Measurements from ENCODE around the gene MAFG.

The MAFG gene

DNA sequence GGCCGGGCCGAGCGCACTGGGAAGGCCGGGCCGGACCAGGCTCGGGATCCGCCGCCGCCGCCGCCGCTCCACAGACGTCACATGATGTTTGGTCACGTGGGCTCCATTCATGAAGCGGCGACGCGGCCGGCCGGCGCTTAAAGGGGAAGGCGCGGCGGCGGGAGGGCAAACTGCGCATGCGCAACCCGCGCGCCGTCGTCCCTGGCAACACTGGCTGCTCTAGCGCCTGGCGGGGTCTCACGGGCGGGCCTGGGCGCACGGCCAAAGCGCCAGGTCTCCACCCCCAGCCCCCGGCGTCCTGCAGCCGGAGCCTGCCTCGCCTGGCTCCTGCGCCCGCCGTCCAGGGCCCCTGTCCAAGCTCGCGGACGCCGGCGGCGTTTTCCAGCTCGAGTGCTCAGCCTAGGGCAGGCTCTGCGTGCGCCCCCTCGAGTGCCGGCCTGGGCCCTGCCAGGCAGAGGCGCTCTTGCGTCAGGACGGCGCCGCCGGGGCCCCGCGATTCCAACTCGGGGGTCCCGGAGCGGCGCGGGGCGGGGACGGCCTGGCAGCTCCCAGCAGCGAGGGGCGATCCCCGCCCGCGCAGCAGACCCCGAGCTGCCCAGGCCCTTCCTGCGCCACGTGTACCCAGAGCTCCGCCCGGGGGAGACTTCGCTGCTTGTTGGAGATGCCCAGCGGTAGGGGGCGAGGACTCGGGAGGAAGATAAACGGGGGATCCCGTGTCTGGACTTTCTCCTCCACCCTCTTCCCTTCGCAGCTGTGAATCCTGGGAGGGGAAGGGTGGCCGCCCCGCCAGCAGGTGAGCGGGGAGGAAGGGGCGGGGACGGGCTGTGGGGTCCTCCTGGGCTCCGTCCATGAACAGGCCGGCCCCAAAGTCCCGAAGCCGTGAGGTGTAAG lies at the start of gene MAFG:
Gene MAFG, minus strand, starts transcription at position 83 of the 891 bp plus-strand sequence. CDS start 4,550 bp downstream, outside the sequence.
- peak; percentile 97 to 99 for DNase-seq

DNA sequence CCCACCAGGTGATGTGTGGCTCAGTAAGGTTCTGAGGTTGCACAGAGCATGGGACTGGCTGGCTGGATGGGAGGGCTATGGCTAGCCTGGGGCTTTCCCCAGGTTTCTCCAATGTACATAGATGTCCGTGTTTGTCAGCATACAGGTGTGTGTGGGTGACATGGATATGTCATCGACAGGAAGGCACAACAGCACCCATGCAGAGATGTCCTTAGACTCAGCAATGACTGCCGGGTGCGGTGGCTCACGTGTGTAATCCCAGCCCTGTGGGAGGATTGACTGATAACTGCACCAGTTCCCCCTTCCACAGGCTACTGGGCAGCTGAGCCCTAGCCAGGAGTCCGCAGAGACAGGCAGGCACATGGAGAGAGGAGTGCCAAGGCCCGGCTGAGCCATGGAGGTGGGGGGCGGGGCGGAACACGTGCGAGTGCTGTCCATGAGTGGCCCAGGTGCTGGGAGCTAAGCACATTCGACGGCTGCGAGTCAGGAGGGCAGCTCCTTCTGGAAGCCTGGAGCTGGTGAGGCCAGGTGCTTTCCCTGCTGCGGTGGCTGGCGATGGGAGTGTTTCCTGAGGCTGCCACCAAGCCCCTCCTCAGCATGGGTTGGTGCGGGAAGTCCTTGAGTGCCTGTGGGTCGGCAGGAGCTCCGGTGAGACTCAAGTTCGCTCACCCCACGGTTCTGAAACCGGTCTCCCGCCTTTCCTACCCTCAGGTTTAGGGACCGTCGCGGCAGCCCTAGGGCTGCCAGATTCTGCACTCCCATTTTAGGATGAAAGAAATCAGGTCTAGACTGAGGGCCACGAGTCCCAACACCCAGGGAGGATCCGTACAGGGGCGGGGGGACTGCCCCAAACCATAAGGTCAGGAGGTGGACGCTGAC lies 49.0 kb upstream of the MAFG start:
- DNase-seq: peak in 1 of 2 experiments; percentile 60

- no peak for DNase-seq
These were observed 45.9 kb upstream of the MAFG start for GRCh38 chr17:81973432-81973831.

GRCh38 chr17:81968850-81969812 lies 41.6 kb upstream of the MAFG start:
- no peak for DNase-seq

DNA sequence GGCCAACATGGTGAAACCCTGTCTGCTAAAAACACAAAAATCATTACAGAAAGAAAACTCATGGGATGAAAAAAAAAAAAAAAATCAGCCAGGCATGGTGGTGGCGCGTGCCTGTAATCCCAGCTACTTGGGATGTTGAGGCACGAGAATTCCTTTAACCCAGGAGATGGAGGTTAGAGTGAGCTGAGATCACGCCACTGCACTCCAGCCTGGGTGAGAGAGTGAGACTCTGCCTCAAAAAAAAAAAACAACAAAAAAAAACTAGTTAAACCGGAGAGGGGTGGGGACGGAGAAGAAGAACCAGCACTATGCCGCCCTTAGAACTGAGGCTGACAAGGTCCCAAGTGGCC lies 40.8 kb upstream of the MAFG start:
- DNase-seq: no peak

GRCh38 chr17:81967533-81968395 lies 40.2 kb upstream of the MAFG start:
- no peak for DNase-seq

- no peak for DNase-seq
These were observed 39.7 kb upstream of the MAFG start for GRCh38 chr17:81967244-81967532.

DNA sequence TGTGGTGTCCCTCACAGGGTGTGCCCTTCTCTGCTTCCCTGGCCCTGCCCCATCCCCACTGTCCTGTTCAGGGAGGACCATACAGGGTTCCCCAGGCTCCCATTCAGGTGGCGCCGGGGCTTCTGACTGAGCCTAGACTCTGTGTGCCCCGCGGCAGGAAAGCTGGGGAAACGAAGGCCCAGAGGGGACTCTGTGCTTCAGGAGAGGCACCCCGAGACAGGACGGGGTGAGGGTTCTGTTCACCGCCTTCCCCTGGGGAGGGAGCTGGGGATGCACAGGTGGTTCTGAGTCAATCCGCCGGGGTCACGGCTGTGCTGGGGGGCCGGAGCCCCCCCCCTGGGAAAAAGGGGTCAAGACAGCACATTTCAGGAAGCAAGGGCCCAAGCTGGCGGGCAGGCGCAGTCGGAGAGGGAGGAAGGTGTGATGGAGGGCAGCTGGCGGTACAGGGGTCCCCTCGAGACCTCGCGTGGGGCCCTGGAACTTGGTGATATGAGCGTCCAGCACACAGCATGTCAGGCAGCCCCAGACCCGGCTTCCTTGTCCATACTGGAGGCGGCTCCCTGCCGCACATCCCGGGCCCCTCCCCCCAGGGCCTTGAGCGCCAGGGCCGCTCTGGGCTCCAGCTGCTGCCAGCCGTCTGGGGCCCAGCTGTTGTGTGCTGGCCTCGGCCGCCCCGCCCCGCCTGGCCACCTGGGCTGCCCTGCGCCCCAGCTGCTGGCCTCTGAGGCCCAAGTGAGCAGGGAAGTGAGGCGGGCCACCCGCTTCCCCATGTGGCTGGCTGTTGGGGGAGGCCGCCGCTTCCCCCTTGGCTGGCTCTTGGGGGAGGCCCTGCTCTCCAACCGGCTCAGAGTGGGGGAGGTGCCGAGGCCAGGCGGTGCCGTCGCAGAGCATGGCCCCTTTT lies 39.1 kb upstream of the MAFG start:
- DNase-seq: no peak

- no peak for DNase-seq
These were observed 36.7 kb upstream of the MAFG start for GRCh38 chr17:81964081-81964849.

- DNase-seq: no peak
These were observed 35.2 kb upstream of the MAFG start for GRCh38 chr17:81962499-81963441.

- no peak for DNase-seq
These were observed 34.3 kb upstream of the MAFG start for GRCh38 chr17:81961521-81962498.

- DNase-seq: no peak
These were observed 33.6 kb upstream of the MAFG start, which contains the start of gene NOTUM for GRCh38 chr17:81961087-81961511. Gene NOTUM (minus strand): TSS chr17:81961187. CDS start chr17:81960909, 278 bp downstream.

DNA sequence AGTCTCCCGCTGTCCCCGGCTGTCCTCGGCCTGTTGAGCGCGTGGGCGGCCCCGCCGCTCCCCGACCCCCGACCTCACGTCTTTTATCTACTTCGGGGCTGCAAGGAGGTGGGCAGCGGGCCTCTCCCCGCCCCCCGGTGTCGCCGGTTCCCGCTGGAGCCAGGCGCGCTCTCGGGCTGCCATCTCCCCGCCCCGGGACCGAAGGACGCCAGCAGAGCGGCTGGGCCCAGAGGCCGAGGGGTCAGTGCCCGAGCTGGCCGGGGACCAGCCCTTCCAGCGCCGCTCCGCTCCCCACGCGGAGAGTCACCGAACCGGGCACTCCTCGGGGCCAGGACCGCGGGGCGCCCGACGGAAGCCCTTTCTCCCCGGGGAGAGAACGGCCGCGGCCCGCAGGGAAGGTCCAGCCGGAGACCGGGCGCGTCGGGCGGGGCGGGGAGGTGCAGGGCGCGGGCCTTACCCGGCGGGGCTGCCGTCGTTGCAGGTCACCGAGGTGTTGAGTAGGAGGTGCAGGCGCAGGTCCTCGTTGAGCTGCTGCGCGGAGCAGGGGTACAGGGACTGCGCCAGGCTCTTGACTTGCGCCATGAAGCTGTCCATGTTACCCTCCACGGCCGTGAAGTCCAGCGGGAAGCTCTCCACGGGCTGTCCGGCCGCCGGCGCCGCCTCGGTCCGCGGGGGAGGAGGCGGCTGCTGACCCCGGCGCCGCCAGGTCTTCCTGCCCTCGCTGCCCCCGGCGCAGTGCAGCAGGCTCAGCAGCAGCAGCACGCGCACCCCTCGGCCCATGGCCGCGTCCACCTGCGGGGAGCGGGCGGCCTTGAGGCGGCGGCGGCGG lies 32.8 kb upstream of the MAFG start:
- no peak for DNase-seq

DNA sequence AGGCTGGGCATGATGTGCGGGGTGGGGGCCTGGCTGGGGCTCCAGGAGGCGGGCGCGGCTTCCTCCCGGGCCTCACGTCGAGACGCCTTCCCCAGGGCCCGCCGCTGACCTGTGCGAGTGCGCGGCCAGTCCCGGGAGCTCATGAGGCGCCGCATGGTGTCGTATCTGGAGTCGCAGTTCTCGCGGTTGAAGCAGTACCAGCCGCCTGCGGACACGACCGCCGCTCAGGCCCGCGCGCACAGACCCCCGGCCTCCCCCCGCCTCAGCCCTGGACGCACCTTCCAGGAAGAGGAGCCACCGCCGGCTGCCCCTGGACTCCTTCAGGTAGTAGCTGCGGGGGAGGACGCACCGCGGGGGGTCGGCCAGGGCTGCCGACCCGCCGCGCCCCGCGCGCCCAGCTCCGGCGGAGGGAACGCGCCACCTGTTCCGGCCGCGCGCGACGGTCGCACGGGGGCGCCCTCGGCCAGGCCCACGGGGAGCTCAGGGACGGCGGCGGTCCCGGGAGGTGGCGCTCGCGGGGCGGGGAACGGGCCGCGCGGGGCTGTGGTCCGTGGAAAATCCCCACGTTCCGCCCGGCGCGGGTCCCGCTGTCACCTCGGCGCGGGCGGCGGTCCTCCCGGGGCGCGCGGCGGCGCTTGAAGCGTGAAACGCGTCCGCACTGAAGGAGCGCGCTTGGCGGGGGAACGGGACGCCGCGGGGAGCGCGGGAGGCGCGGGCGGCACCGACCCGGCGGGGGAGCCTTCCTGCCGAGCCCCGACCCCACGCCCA lies 32.0 kb upstream of the MAFG start:
- DNase-seq: peak in 1 of 2 experiments; percentile 68

DNA sequence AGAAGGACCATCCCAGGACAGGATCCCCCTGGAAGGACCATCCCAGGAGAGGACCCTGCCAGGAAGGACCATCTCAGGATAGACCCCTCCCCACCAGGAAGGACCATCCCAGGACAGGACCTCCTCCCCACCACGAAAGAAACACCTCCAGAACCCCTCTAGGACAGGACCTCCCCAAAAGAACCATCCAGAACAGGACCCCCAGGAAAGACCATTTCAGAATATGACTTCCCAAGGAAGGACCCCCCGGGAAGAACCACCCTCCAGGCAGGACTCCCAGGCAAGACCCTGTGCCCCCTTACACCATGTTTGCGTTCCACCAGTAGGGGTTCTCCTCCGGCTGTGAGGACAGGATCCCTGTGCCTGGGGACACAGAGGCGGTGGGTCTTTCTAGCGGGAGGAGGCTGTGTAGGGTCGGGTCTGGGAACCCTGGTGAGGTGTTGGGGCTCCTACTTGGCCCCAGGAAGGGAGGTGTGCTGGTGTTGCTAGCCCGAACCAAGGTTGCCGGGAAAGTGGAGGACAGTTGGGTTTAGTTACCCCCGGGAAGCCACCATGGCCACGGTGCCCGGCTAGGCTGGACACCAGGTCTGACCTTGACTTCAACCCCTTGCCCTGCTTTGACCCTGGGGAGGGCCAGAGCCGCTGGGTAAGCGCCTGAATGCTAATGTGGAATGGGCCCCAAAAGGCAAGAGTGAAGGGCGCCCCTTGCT lies 31.3 kb upstream of the MAFG start:
- DNase-seq: no peak

All from NCI-H446 (cell line).